HepG2 (cell line): ENCODE measurements around the gene TPM1. TPM values are rescaled to one million over a fixed set of nuclear protein-coding genes. Genes with fewer than 3 reads are reported as not detected.

Experiments used
- ATF7 ChIP-seq, 2 experiments: fragments of 450-650 bp in 1 of 2; sonication (generic) in 1 of 2; formaldehyde crosslinking in 1 of 2; IDR thresholded peaks; 2 replicates each; pipeline versions ENCODE4 v1.4.0 to v1.6.1; 2016 to 2020; ENCODE audit warnings: antibody characterized with exemption in 1 of 2, mild to moderate bottlenecking in 1 of 2, missing genetic modification reagents in 1 of 2
- CENPT ChIP-seq: sonication (generic); formaldehyde crosslinking; IDR thresholded peaks from 2 replicates; pipeline ENCODE4 v1.8.0; 2022; ENCODE audit warnings: low read depth, mild to moderate bottlenecking, moderate library complexity, missing genetic modification reagents
- ELF1 ChIP-seq: sonication (generic); formaldehyde crosslinking; IDR thresholded peaks from 2 replicates; pipeline ENCODE4 v1.4.0; 2020; ENCODE audit warnings: missing genetic modification reagents
- GABPA ChIP-seq, 2 experiments: IDR thresholded peaks; 2 replicates each; pipeline ENCODE4 v1.6.1; 2011 to 2016; ENCODE audit warnings: low read depth in 2 of 2, low read length in 1 of 2, missing biosample characterization in 1 of 2, missing genetic modification characterization in 1 of 2
- HINFP ChIP-seq: sonication (generic); formaldehyde crosslinking; IDR thresholded peaks from 2 replicates; pipeline ENCODE4 v1.4.0; 2020; ENCODE audit warnings: low read depth, mild to moderate bottlenecking, missing genetic modification reagents
- HNRNPK ChIP-seq: fragments of 200-400 bp; formaldehyde crosslinking; IDR thresholded peaks from 2 replicates; pipeline ENCODE4 v1.6.1; 2018; ENCODE audit warnings: low read length, low read depth, moderate library complexity, mild to moderate bottlenecking; ENCODE audit not compliant: poor library complexity, severe bottlenecking
- MAF1 ChIP-seq: sonication (generic); formaldehyde crosslinking; IDR thresholded peaks from 2 replicates; pipeline ENCODE4 v1.5.0; 2020; ENCODE audit warnings: missing genetic modification reagents, borderline replicate concordance
- MAFF ChIP-seq: IDR thresholded peaks from 2 replicates; pipeline ENCODE4 v1.6.1; 2011; ENCODE audit warnings: low read depth, low read length, improper control_type of control experiment
- MBNL3 ChIP-seq: fragments of 250-450 bp; sonication (Bioruptor Pico); conservative IDR thresholded peaks from 2 replicates; pipeline ENCODE4 v1.8.0; 2022; ENCODE audit warnings: mild to moderate bottlenecking, inconsistent platforms
- MED8 ChIP-seq: sonication (generic); formaldehyde crosslinking; IDR thresholded peaks from 2 replicates; pipeline ENCODE4 v1.8.1; 2023; ENCODE audit warnings: mild to moderate bottlenecking, missing genetic modification reagents; ENCODE audit not compliant: insufficient replicate concordance
- MTA1 ChIP-seq: sonication (generic); formaldehyde crosslinking; IDR thresholded peaks from 2 replicates; pipeline ENCODE4 v1.4.0; 2020; ENCODE audit warnings: missing genetic modification reagents, mild to moderate bottlenecking, borderline replicate concordance
- NBN ChIP-seq: fragments of 450-650 bp; conservative IDR thresholded peaks from 2 replicates; pipeline ENCODE4 v1.6.1; 2017
- NR3C1 ChIP-seq: sonication (generic); formaldehyde crosslinking; IDR thresholded peaks from 2 replicates; pipeline ENCODE4 v1.4.0; 2020; ENCODE audit warnings: missing genetic modification reagents
- PHF21A ChIP-seq: sonication (generic); formaldehyde crosslinking; IDR thresholded peaks from 2 replicates; pipeline ENCODE4 v1.5.0; 2020; ENCODE audit warnings: mild to moderate bottlenecking, missing genetic modification reagents
- POGK ChIP-seq: sonication (generic); formaldehyde crosslinking; conservative IDR thresholded peaks from 2 replicates; pipeline ENCODE4 v1.8.0; 2022; ENCODE audit warnings: mild to moderate bottlenecking, moderate library complexity, missing genetic modification reagents
- POLR2A ChIP-seq, 2 experiments: IDR thresholded peaks; 2 replicates each; pipeline ENCODE4 v1.6.1; 2011; ENCODE audit warnings: low read depth in 2 of 2, low read length in 2 of 2, mild to moderate bottlenecking in 1 of 2, moderate library complexity in 1 of 2; ENCODE audit not compliant: insufficient read depth in 1 of 2
- PPARG ChIP-seq: conservative IDR thresholded peaks from 2 replicates; pipeline ENCODE4 v1.6.1; 2016; ENCODE audit warnings: missing biosample characterization, missing genetic modification reagents
- SP2 ChIP-seq: sonication (generic); formaldehyde crosslinking; IDR thresholded peaks from 2 replicates; pipeline ENCODE4 v1.5.1; 2020; ENCODE audit warnings: mild to moderate bottlenecking, missing genetic modification reagents
- TSC22D2 ChIP-seq: sonication (generic); formaldehyde crosslinking; IDR thresholded peaks from 2 replicates; pipeline ENCODE4 v1.5.1; 2020; ENCODE audit warnings: missing genetic modification reagents, mild to moderate bottlenecking, borderline replicate concordance
- ZC3H13 ChIP-seq: sonication (generic); formaldehyde crosslinking; IDR thresholded peaks from 2 replicates; pipeline ENCODE4 v1.8.1; 2023; ENCODE audit warnings: mild to moderate bottlenecking, missing genetic modification reagents, moderate library complexity
- ZNF230 ChIP-seq: sonication (generic); formaldehyde crosslinking; IDR thresholded peaks from 2 replicates; pipeline ENCODE4 v1.4.0; 2020; ENCODE audit warnings: mild to moderate bottlenecking, missing genetic modification reagents
- ZNF704 ChIP-seq: sonication (generic); formaldehyde crosslinking; IDR thresholded peaks from 2 replicates; pipeline ENCODE4 v1.8.1; 2023; ENCODE audit warnings: mild to moderate bottlenecking, inconsistent platforms, moderate library complexity, missing genetic modification reagents, borderline replicate concordance
- ZNF841 ChIP-seq: sonication (generic); formaldehyde crosslinking; IDR thresholded peaks from 2 replicates; pipeline ENCODE4 v1.8.1; 2023; ENCODE audit warnings: missing genetic modification reagents, borderline replicate concordance
- ZNF883 ChIP-seq: sonication (generic); formaldehyde crosslinking; IDR thresholded peaks from 2 replicates; pipeline ENCODE4 v1.5.1; 2020; ENCODE audit warnings: mild to moderate bottlenecking, missing genetic modification reagents; ENCODE audit errors: not compliant biosample characterization
- polyA plus RNA-seq, 8 experiments: library from polyadenylated mRNA; depleted of rRNA in 3 of 8; stranded (reverse) in 7 of 8; unstranded in 1 of 8; fragments of >200 nt; fragmentation: Illumina TruSeq in 4 of 8; extraction: Trizol in 4 of 8; gene quantifications; 2 replicates each; pipeline versions ENCODE4 v1.2.1 to v1.2.3, GENCODE V29; 2011 to 2016; ENCODE audit warnings: low read depth in 4 of 8, missing spikeins in 1 of 8, mixed read lengths in 1 of 8; ENCODE audit not compliant: insufficient read depth in 1 of 8
- total RNA-seq, 5 experiments: library from RNA; depleted of rRNA; stranded (reverse); fragments of >200 nt; fragmentation: Illumina TruSeq; extraction: Trizol; gene quantifications; 2 replicates each; pipeline ENCODE4 v1.2.3, GENCODE V29; 2016; ENCODE audit warnings: low read depth in 1 of 5

TPM1 gene
- total and polyA plus RNA-seq, 2 of the 13 experiments (the other 11 are each of a cell fraction or from before 2014, with no cell fraction given), result 98.9 to 109 TPM

- TF ChIP-seq ZNF704 (CRISPR knock-in tag) (no peak), ZNF841 (CRISPR knock-in tag) (peak; percentile 50; the same call in 1 of the 2 replicates), NBN (no peak), GABPA (IDR thresholded peaks at IDR 0.05; ENCODE audit: low read depth, low read length) (peak; percentile 47), GABPA (CRISPR knock-in tag; IDR thresholded peaks at IDR 0.05; ENCODE audit: low read depth) (peak; percentile 64; the same call in 1 of the 2 replicates), POGK (CRISPR knock-in tag) (peak; percentile 100), HNRNPK (peak; percentile 70), ZNF883 (CRISPR knock-in tag) (peak; percentile 49), SP2 (CRISPR knock-in tag) (peak; percentile 46; the same call in 1 of the 2 replicates), TSC22D2 (peak; percentile 83; the same call in 1 of the 2 replicates), HINFP (CRISPR knock-in tag) (peak; percentile 93), PHF21A (CRISPR knock-in tag) (peak; percentile 82), ATF7 (IDR thresholded peaks at IDR 0.05) (no peak), ATF7 (CRISPR knock-in tag; IDR thresholded peaks at IDR 0.05) (peak; percentile 17; the same call in 1 of the 2 replicates), MAFF (no peak), MAF1 (CRISPR knock-in tag) (peak; percentile 42; the same call in 1 of the 2 replicates), PPARG (CRISPR knock-in tag) (no peak), ZC3H13 (peak; percentile 94), CENPT (CRISPR knock-in tag) (peak; percentile 69; the same call in 1 of the 2 replicates), MED8 (CRISPR knock-in tag) (no peak), MTA1 (CRISPR knock-in tag) (peak; percentile 88; the same call in 1 of the 2 replicates), POLR2A (IDR thresholded peaks at IDR 0.05; ENCODE audit: insufficient read depth in 1 of 2, low read depth in 2 of 2, low read length in 2 of 2) (peak; percentile 46 to 78), MBNL3 (CRISPR knock-in tag) (no peak), ELF1 (CRISPR knock-in tag) (peak; percentile 89), NR3C1 (CRISPR knock-in tag) (no peak), ZNF230 (CRISPR knock-in tag) (peak; percentile 64)
Observed at GRCh38 chr15:63048115-63048775, 5.7 kb downstream of the TPM1 start (continued).
